ENCODE results near the gene C12orf57. TPM values are rescaled to one million over a fixed set of nuclear protein-coding genes. Genes with fewer than 3 reads are reported as not detected.

C12orf57 gene
- total RNA-seq, 1 donor from 2014 or later, result 558 TPM

GRCh38 chr12:6977653-6978052, 33.8 kb downstream of the C12orf57 start:
- intact Hi-C loops (cut with DNase I), result no loop called here
- Histone ChIP-seq H3K4me1 (no peaks in the 10 kb centered on the region), H3K9me3 (no peaks in the 10 kb centered on the region), H3K36me3 (peaks cover 74 to 82% of the 10 kb centered on the region in 2 donors), H3K27ac (no peak overlapping the region), H3K27me3 (no peaks in the 10 kb centered on the region), H3K4me3 (no peak overlapping the region)
- no peak for TF ChIP-seq CTCF (IDR thresholded peaks at IDR 0.05)
- DNase-seq (ENCODE audit: low spot score in 2 of 2), result no peak

GRCh38 chr12:6978188-6978587, 34.4 kb downstream of the C12orf57 start:
- Histone ChIP-seq H3K4me1 (no peaks in the 10 kb centered on the region), H3K27ac (no peak overlapping the region), H3K9me3 (no peaks in the 10 kb centered on the region), H3K36me3 (peaks cover 74 to 87% of the 10 kb centered on the region in 2 donors), H3K27me3 (no peaks in the 10 kb centered on the region), H3K4me3 (no peak overlapping the region)
- no peak for DNase-seq (ENCODE audit: low spot score in 2 of 2)
- TF ChIP-seq CTCF (IDR thresholded peaks at IDR 0.05), result no peak
- intact Hi-C loops (cut with DNase I), result no loop called here

GRCh38 chr12:6978611-6979011, 34.8 kb downstream of the C12orf57 start:
- no peak overlapping the region for H3K27ac ChIP-seq
- peaks cover 74 to 92% of the 10 kb centered on the region in 2 donors for H3K36me3 ChIP-seq
- no peak for TF ChIP-seq CTCF (IDR thresholded peaks at IDR 0.05)
- H3K4me3 ChIP-seq, result no peak overlapping the region
- no peak for DNase-seq (ENCODE audit: low spot score in 2 of 2)
- no peaks in the 10 kb centered on the region for H3K9me3 ChIP-seq
- no peaks in the 10 kb centered on the region for H3K27me3 ChIP-seq
- no peaks in the 10 kb centered on the region for H3K4me1 ChIP-seq
- intact Hi-C loops (cut with DNase I), result no loop called here

GRCh38 chr12:6979021-6979420, 35.2 kb downstream of the C12orf57 start:
- TF ChIP-seq CTCF (IDR thresholded peaks at IDR 0.05), result no peak
- Histone ChIP-seq H3K27me3 (no peaks in the 10 kb centered on the region), H3K4me1 (no peaks in the 10 kb centered on the region), H3K4me3 (no peak overlapping the region), H3K36me3 (peaks cover 74 to 93% of the 10 kb centered on the region in 2 donors), H3K9me3 (no peaks in the 10 kb centered on the region), H3K27ac (no peak overlapping the region)
- no peak for DNase-seq (ENCODE audit: low spot score in 2 of 2)
- intact Hi-C loops (cut with DNase I), result no loop called here

GRCh38 chr12:6979453-6979852, 35.6 kb downstream of the C12orf57 start:
- no peak for DNase-seq (ENCODE audit: low spot score in 2 of 2)
- H3K27me3 ChIP-seq, result no peaks in the 10 kb centered on the region
- H3K9me3 ChIP-seq, result no peaks in the 10 kb centered on the region
- intact Hi-C loops (cut with DNase I), result no loop called here
- TF ChIP-seq CTCF (IDR thresholded peaks at IDR 0.05), result no peak
- H3K27ac ChIP-seq, result no peak overlapping the region
- H3K36me3 ChIP-seq, result peaks cover 70 to 89% of the 10 kb centered on the region in 2 donors
- H3K4me3 ChIP-seq, result no peak overlapping the region
- no peaks in the 10 kb centered on the region for H3K4me1 ChIP-seq

- peaks cover 64 to 83% of the 10 kb centered on the region in 2 donors for H3K36me3 ChIP-seq
- H3K4me3 ChIP-seq, result no peak overlapping the region
- H3K4me1 ChIP-seq, result no peaks in the 10 kb centered on the region
- no peaks in the 10 kb centered on the region for H3K9me3 ChIP-seq
- no peak for TF ChIP-seq CTCF (IDR thresholded peaks at IDR 0.05)
- H3K27me3 ChIP-seq, result no peaks in the 10 kb centered on the region
- no peak for DNase-seq (ENCODE audit: low spot score in 2 of 2)
- intact Hi-C loops (cut with DNase I), result no loop called here
- H3K27ac ChIP-seq, result no peak overlapping the region
Measured at GRCh38 chr12:6980075-6980474, 36.3 kb downstream of the C12orf57 start.

All from ascending aorta (tissue), 2 donors.